Endodermal cell (in vitro differentiated cells): ENCODE data around the gene DVL2. TPM values are rescaled to one million over a fixed set of nuclear protein-coding genes. Genes with fewer than 3 reads are reported as not detected.
"Not testable (repeated sequence)": the region's sequence is repeated elsewhere in the genome, so short reads cannot be mapped to it uniquely, and the experiment has no call there.

Experiments used
- DNase-seq: peaks from one replicate; pipeline ENCODE4 v3.0.0-alpha.2; 2017
- H3K27ac ChIP-seq: 2 replicates; pipeline ENCODE4 v1.5.1; 2013; ENCODE audit warnings: mild to moderate bottlenecking, low read depth, low read length, moderate library complexity
- H3K27me3 ChIP-seq: 2 replicates; pipeline ENCODE4 v1.6.1; 2013; ENCODE audit warnings: mild to moderate bottlenecking, low read length, moderate library complexity; ENCODE audit not compliant: insufficient read depth, control insufficient read depth, poor library complexity, severe bottlenecking
- H3K36me3 ChIP-seq: 2 replicates; pipeline ENCODE4 v1.7.0; 2013; ENCODE audit warnings: mild to moderate bottlenecking, low read length, moderate library complexity; ENCODE audit not compliant: control insufficient read depth, insufficient read depth
- H3K4me1 ChIP-seq: one replicate; pipeline ENCODE4 v1.7.0; 2013; ENCODE audit warnings: low read length; ENCODE audit not compliant: control insufficient read depth, insufficient read depth
- H3K4me3 ChIP-seq: 2 replicates; pipeline ENCODE4 v1.5.1; 2013; ENCODE audit warnings: mild to moderate bottlenecking, low read length, moderate library complexity
- H3K9ac ChIP-seq: 2 replicates; pipeline ENCODE4 v1.6.1; 2013; ENCODE audit warnings: mild to moderate bottlenecking, low read length, moderate library complexity; ENCODE audit not compliant: poor library complexity, severe bottlenecking; ENCODE audit errors: extremely low read depth
- H3K9me3 ChIP-seq: 2 replicates; pipeline ENCODE4 v1.6.1; 2013; ENCODE audit warnings: mild to moderate bottlenecking, low read length, moderate library complexity; ENCODE audit not compliant: control insufficient read depth
- H3K27ac Mint-ChIP-seq: 2 replicates; pipeline ENCODE4 v1.8.0; 2020; ENCODE audit warnings: mixed read lengths
- H3K27me3 Mint-ChIP-seq: 2 replicates; pipeline ENCODE4 v1.8.0; 2021; ENCODE audit warnings: mild to moderate bottlenecking, mixed read lengths; ENCODE audit not compliant: insufficient read depth
- H3K36me3 Mint-ChIP-seq: 2 replicates; pipeline ENCODE4 v1.8.0; 2020; ENCODE audit warnings: low read depth, mixed read lengths
- H3K4me1 Mint-ChIP-seq: 2 replicates; pipeline ENCODE4 v1.8.0; 2020; ENCODE audit warnings: mixed read lengths
- H3K4me3 Mint-ChIP-seq: 2 replicates; pipeline ENCODE4 v1.8.0; 2020; ENCODE audit warnings: mild to moderate bottlenecking, moderate library complexity, mixed read lengths
- H3K9me3 Mint-ChIP-seq: 2 replicates; pipeline ENCODE4 v1.8.0; 2020; ENCODE audit warnings: mild to moderate bottlenecking, mixed read lengths
- WGBS, 2 experiments: methylation state at CpG; one replicate each; pipeline versions ENCODE4 v1.1.5 to v1.1.7; 2013; ENCODE audit warnings: missing lambda C conversion rate in 2 of 2, mixed read lengths in 1 of 2; ENCODE audit not compliant: insufficient coverage in 1 of 2, insufficient read length in 1 of 2; 5-methylcytosine and 5-hydroxymethylcytosine counted together
- total RNA-seq, 2 donors: library from RNA; stranded (reverse); fragmentation: NEBNext Ultra II Directional in 1 of 2; extraction: Animal tissue kit (Norgen Biotek cat#: 25700) in 1 of 2; gene quantifications; 2 replicates in 1 of 2; 3 replicates in 1 of 2; pipeline ENCODE4 v1.2.1, GENCODE V29; 2021
- TF ChIP-seq, protein P1 (sequence below): fragments of 200-600 bp; sonication (generic); conservative IDR thresholded peaks from 2 replicates; pipeline ENCODE4 v1.5.0; 2021; ENCODE audit warnings: antibody characterized with exemption, mild to moderate bottlenecking

Gene DVL2
- total RNA-seq, 2 donors from 2014 or later: 98.2 to 116 TPM

DNA sequence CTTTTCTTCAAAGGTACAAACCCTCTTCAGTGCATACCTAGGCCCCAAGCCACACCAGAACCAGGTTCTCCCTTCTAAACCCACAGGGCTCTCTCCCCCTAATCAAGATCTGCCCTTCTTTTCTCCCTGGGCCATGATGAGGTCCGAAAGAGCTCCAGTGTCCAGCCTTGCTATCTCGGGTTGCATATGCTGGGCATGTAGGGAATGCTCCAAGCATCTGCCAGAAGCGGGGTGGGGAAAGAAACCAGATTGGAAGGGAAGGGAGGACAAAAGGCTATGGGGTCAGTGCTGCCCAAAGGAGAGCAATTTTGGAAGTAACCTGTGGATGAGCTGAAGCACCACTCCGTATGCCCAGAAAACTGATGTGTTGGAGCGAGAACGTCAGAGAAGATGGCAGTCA, 14.9 kb upstream of the DVL2 start:
- Histone ChIP-seq H3K27ac (no peak overlapping the region), H3K9me3 (no peaks in the 10 kb centered on the region), H3K4me1 (no peaks in the 10 kb centered on the region), H3K9ac (no peak overlapping the region), H3K27me3 (no peaks in the 10 kb centered on the region), H3K36me3 (peaks cover 30% of the 10 kb centered on the region), H3K4me3 (peak overlapping the region; percentile 94)
- H3K27ac Mint-ChIP-seq: peak overlapping the region; percentile 74
- no peak overlapping the region for H3K4me3 Mint-ChIP-seq
- no peaks in the 10 kb centered on the region for H3K27me3 Mint-ChIP-seq
- peaks cover 27% of the 10 kb centered on the region for H3K36me3 Mint-ChIP-seq
- peaks cover 25% of the 10 kb centered on the region for H3K4me1 Mint-ChIP-seq
- no peak for DNase-seq
- 91 to 97% methylated on average over 6 of the region's 6 CpGs for WGBS, 2 experiments
- TF ChIP-seq, protein P1, sequence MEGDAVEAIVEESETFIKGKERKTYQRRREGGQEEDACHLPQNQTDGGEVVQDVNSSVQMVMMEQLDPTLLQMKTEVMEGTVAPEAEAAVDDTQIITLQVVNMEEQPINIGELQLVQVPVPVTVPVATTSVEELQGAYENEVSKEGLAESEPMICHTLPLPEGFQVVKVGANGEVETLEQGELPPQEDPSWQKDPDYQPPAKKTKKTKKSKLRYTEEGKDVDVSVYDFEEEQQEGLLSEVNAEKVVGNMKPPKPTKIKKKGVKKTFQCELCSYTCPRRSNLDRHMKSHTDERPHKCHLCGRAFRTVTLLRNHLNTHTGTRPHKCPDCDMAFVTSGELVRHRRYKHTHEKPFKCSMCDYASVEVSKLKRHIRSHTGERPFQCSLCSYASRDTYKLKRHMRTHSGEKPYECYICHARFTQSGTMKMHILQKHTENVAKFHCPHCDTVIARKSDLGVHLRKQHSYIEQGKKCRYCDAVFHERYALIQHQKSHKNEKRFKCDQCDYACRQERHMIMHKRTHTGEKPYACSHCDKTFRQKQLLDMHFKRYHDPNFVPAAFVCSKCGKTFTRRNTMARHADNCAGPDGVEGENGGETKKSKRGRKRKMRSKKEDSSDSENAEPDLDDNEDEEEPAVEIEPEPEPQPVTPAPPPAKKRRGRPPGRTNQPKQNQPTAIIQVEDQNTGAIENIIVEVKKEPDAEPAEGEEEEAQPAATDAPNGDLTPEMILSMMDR: no peak
- H3K9me3 Mint-ChIP-seq: no peaks in the 10 kb centered on the region

DNA sequence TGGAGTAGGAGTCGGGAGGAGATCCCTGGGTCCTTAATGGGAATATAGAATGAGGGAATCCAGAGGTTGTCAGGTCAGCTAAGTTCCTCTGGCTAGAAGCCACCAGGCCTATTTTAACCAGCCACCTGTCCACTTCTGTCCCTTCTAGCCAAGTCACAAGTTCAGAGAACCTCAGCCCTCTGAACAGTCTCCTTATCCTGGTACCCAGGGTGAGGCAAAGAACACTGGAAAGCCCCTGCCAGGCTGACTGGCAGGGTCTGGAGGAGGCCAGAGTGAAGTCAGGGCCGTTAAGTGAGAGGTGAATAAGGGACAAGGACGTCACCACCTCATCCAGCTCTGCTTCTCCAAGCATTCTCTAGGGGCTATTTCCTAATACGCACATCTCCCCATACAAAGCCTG, 14.5 kb upstream of the DVL2 start:
- H3K4me1 Mint-ChIP-seq: peaks cover 25% of the 10 kb centered on the region
- 90 to 98% methylated on average over 2 to 4 of the region's 4 CpGs for WGBS, 2 experiments
- no peak overlapping the region for H3K4me3 Mint-ChIP-seq
- Histone ChIP-seq H3K27ac (no peak overlapping the region), H3K9ac (no peak overlapping the region), H3K9me3 (no peaks in the 10 kb centered on the region), H3K4me3 (peak overlapping the region; percentile 94), H3K4me1 (no peaks in the 10 kb centered on the region), H3K36me3 (peaks cover 29% of the 10 kb centered on the region), H3K27me3 (no peaks in the 10 kb centered on the region)
- no peak for DNase-seq
- H3K9me3 Mint-ChIP-seq: no peaks in the 10 kb centered on the region
- H3K27me3 Mint-ChIP-seq: no peaks in the 10 kb centered on the region
- TF ChIP-seq, protein P1: no peak
- H3K27ac Mint-ChIP-seq: peak overlapping the region; percentile 81
- peaks cover 25% of the 10 kb centered on the region for H3K36me3 Mint-ChIP-seq

DNA sequence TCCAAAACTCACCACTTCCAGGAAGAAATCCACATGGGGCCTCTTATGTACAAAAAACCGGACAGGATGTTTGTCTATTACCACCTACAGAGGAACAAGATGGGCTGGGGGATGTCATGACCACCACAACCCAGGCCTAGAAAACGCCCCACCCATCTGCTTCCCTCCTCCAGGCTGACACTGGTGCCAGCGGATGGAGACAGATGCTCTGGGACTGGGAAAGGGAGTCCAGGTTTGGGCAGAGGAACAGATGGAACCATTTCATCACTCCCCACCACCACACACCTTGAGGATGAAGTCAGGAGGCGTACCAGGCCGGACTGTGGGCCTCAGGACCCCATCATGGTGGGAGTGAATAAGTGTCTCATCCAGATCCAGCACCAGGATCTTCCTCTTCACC, 12.5 kb upstream of the DVL2 start:
- Histone ChIP-seq H3K27me3 (no peaks in the 10 kb centered on the region), H3K4me1 (no peaks in the 10 kb centered on the region), H3K36me3 (peaks cover 28% of the 10 kb centered on the region), H3K9ac (no peak overlapping the region), H3K4me3 (no peak overlapping the region), H3K9me3 (no peaks in the 10 kb centered on the region), H3K27ac (no peak overlapping the region)
- DNase-seq: no peak
- peaks cover 22% of the 10 kb centered on the region for H3K4me1 Mint-ChIP-seq
- WGBS, 2 experiments: 93 to 100% methylated on average over 1 to 5 of the region's 5 CpGs
- H3K4me3 Mint-ChIP-seq: no peak overlapping the region
- TF ChIP-seq, protein P1: no peak
- H3K27ac Mint-ChIP-seq: peak overlapping the region; percentile 68
- H3K27me3 Mint-ChIP-seq: no peaks in the 10 kb centered on the region
- H3K36me3 Mint-ChIP-seq: peaks cover 26% of the 10 kb centered on the region
- no peaks in the 10 kb centered on the region for H3K9me3 Mint-ChIP-seq

DNA sequence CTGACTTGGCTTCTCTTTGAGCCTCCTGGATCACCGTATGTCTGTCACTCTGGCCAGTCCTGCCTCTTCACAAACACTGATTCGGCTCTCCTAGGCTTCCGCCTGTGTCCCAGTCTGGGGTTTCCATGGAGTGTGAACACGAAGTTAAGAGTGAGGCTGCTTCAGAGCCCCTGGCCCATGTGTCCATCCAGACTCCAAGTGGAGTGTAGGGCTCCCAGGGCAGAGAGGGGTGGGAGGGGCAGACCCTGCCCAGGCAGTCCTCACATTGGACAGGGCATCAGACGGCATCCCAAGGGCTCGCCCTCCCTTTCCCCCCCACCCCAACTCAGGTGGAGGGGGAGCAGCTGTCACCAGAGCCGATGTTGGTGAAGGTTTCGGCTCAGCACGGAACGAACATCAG, 9.5 kb upstream of the DVL2 start:
- Mint-ChIP-seq H3K4me1 (peaks cover 22% of the 10 kb centered on the region), H3K4me3 (peak overlapping the region; percentile 100), H3K36me3 (peaks cover 36% of the 10 kb centered on the region)
- not testable (repeated sequence) for H3K27ac ChIP-seq, H3K27me3 ChIP-seq, H3K9ac ChIP-seq, H3K9me3 Mint-ChIP-seq, H3K27me3 Mint-ChIP-seq, H3K27ac Mint-ChIP-seq, H3K4me3 ChIP-seq, H3K9me3 ChIP-seq, H3K4me1 ChIP-seq
- peak; percentile 52 for DNase-seq
- H3K36me3 ChIP-seq: peaks cover 34% of the 10 kb centered on the region
- WGBS, 2 experiments: 92 to 95% methylated on average over 2 to 10 of the region's 10 CpGs
